Measurements from ENCODE around the gene USP53. TPM values are rescaled to one million over a fixed set of nuclear protein-coding genes. Genes with fewer than 3 reads are reported as not detected.

The USP53 gene
- total and polyA plus RNA-seq, 10 of the 15 experiments (the other 5 are each of a cell fraction or from before 2014, with no cell fraction given) = 0.23 to 4.0 (median 2.7) TPM

- POLR2A ChIA-PET = interaction anchor here (1.0 kb wide), 1 partner anchor 62 kb away, joined by 3 read pairs; no protein-coding TSS in a partner anchor
- H3K27ac ChIP-seq (ENCODE audit: control insufficient read depth, insufficient read depth) = 0 out of 2 replicates have a peak overlapping the region, but pooled peaks have one; percentile 36
- WGBS (ENCODE audit: insufficient coverage, insufficient replicate concordance, low lambda C conversion rate, missing lambda C conversion rate) = 24% methylated on average over 4 of the region's 4 CpGs
- no peaks in the 10 kb centered on the region for H3K9me3 ChIP-seq (replicated peaks; ENCODE audit: control insufficient read depth, insufficient read depth, low read length)
- no peaks in the 10 kb centered on the region for H3K79me2 ChIP-seq (ENCODE audit: control insufficient read depth, insufficient read depth, low read length)
- SMC1A ChIA-PET (ENCODE audit: uncharacterized antibody, unreplicated experiment) = no interaction called here
- CTCF ChIA-PET = no interaction called here
- no peak overlapping the region for H3K9ac ChIP-seq (ENCODE audit: control insufficient read depth, insufficient read depth, low read length)
- RAD21 ChIA-PET (ENCODE audit: unreplicated experiment) = no interaction called here
- H3K4me2 ChIP-seq (ENCODE audit: control insufficient read depth, insufficient read depth) = peak overlapping the region; percentile 66
- intact Hi-C loops (cut with micrococcal nuclease; ENCODE audit: unreplicated experiment) (no loop called here), in situ Hi-C loops (cut with MboI) (no loop called here)
- H3K36me3 ChIP-seq (ENCODE audit: control insufficient read depth in 2 of 2, insufficient read depth in 2 of 2, low read length in 1 of 2) = no peaks in the 10 kb centered on the region
- BruUV-seq (replicated peaks) = no TSS peak
- peak overlapping the region; percentile 33 for H2AFZ ChIP-seq (ENCODE audit: control insufficient read depth, low read depth, low read length)
- peaks cover 11% of the 10 kb centered on the region; the same call in 1 of the 2 replicates for H3K4me1 ChIP-seq (ENCODE audit: control insufficient read depth, insufficient read depth, low read length)
- ATAC-seq = peak; percentile 96
- no peaks in the 10 kb centered on the region for H3K27me3 ChIP-seq (replicated peaks in 1 of 2; ENCODE audit: control insufficient read depth in 2 of 2, insufficient read depth in 2 of 2, low read length in 1 of 2)
- FAIRE-seq = peak; percentile 92
- peak; percentile 75 for DNase-seq (ENCODE audit: low read depth, low spot score)
- no peak overlapping the region for H3K4me3 ChIP-seq
- no peaks in the 10 kb centered on the region for H4K20me1 ChIP-seq (ENCODE audit: control insufficient read depth, insufficient read depth)
- TF ChIP-seq, protein P1, sequence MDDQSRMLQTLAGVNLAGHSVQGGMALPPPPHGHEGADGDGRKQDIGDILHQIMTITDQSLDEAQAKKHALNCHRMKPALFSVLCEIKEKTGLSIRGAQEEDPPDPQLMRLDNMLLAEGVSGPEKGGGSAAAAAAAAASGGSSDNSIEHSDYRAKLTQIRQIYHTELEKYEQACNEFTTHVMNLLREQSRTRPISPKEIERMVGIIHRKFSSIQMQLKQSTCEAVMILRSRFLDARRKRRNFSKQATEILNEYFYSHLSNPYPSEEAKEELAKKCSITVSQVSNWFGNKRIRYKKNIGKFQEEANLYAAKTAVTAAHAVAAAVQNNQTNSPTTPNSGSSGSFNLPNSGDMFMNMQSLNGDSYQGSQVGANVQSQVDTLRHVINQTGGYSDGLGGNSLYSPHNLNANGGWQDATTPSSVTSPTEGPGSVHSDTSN (IDR thresholded peaks at IDR 0.05; ENCODE audit: insufficient replicate concordance, low read depth, low read length) = no peak
- no peak; the same call in 1 of the 2 replicates for TF ChIP-seq NR2F1 (conservative IDR thresholded peaks at IDR 0.05)
- no peak for TF ChIP-seq SUPT20H (IDR thresholded peaks at IDR 0.05; ENCODE audit: borderline replicate concordance, control insufficient read depth, low read depth, low read length)
- no peak for TF ChIP-seq MXI1 (IDR thresholded peaks at IDR 0.05; ENCODE audit: low read depth, low read length)
- TF ChIP-seq SKIL (IDR thresholded peaks at IDR 0.05; ENCODE audit: low read depth, poor library complexity, severe bottlenecking) = peak; percentile 43
- TF ChIP-seq, protein P2, sequence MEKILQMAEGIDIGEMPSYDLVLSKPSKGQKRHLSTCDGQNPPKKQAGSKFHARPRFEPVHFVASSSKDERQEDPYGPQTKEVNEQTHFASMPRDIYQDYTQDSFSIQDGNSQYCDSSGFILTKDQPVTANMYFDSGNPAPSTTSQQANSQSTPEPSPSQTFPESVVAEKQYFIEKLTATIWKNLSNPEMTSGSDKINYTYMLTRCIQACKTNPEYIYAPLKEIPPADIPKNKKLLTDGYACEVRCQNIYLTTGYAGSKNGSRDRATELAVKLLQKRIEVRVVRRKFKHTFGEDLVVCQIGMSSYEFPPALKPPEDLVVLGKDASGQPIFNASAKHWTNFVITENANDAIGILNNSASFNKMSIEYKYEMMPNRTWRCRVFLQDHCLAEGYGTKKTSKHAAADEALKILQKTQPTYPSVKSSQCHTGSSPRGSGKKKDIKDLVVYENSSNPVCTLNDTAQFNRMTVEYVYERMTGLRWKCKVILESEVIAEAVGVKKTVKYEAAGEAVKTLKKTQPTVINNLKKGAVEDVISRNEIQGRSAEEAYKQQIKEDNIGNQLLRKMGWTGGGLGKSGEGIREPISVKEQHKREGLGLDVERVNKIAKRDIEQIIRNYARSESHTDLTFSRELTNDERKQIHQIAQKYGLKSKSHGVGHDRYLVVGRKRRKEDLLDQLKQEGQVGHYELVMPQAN (conservative IDR thresholded peaks at IDR 0.05) = no peak
- TF ChIP-seq HCFC1 (IDR thresholded peaks at IDR 0.05; ENCODE audit: low read length) = no peak
- peak; percentile 62 for TF ChIP-seq MTA2 (IDR thresholded peaks at IDR 0.05; ENCODE audit: low read depth)
- no peak for TF ChIP-seq NBN (IDR thresholded peaks at IDR 0.05)
- TF ChIP-seq IRF4 (IDR thresholded peaks at IDR 0.05; ENCODE audit: low read depth, low read length) = peak; percentile 98
- TF ChIP-seq PKNOX1 (IDR thresholded peaks at IDR 0.05) = no peak
- peak; percentile 71 for TF ChIP-seq GABPA (IDR thresholded peaks at IDR 0.05; ENCODE audit: low read depth)
- peak; percentile 20; the same call in 1 of the 2 replicates for TF ChIP-seq ASH2L (IDR thresholded peaks at IDR 0.05; ENCODE audit: borderline replicate concordance, low read depth)
- TF ChIP-seq CHD1 (IDR thresholded peaks at IDR 0.05; ENCODE audit: low read depth, low read length) = no peak
- TF ChIP-seq EED (IDR thresholded peaks at IDR 0.05; ENCODE audit: low read depth) = peak; percentile 100
- no peak for TF ChIP-seq KAT2A (conservative IDR thresholded peaks at IDR 0.05; ENCODE audit: control insufficient read depth, low read depth, low read length)
- no peak for TF ChIP-seq MLLT1 (IDR thresholded peaks at IDR 0.05)
These were observed 25.7 kb downstream of the USP53 start for GRCh38 chr4:119238068-119238722.

Measured in GM12878 (cell line).